ENCODE results near the gene CLPSL1. TPM values are rescaled to one million over a fixed set of nuclear protein-coding genes. Genes with fewer than 3 reads are reported as not detected.

The CLPSL1 gene
- total and polyA plus RNA-seq, 5 donors: not detected

DNA sequence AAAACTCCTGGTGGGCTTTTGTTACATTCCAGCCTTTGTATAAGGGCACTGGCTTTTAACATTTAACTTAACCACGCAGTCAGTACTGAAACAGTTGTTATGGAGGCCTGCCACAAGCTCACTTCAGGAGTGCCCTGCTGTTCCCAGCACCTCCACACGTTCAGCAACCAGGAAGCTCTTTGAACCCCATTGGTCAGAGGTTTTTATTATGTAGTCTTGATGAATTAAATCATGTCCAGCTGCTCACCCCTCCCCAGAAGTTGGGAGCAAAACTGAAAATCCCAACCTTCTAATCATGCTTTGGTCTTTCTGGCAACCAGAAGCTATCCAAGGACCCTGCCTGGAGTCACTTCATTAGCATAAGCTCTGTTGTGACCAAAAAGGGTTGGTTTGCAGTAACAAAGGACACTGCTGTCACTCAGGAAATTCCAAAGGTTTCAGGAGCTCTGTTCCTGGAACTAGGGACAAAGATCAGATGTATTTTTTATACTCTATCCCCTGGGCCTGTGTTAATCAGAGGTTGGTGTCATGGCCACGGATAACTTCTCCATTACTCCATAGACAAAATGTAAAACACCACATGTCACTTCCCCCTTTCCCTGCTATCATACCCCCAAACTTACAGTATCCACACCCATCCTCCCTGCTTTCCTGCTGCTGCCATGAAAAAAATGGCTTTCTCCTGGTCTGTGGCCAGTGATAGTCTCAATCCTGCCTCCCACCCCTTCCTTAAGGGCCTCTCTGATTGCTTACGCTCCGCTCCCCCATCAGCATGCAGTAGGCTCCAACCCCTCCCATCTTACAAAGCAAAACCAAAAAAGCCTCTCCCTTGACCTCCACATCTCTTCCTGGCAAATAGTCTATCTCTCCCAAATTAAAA is 40.9 kb upstream of the CLPSL1 start:
- intact Hi-C loops (cut with DNase I): loop anchor here in 2 of 4 donors (2.0 to 5.0 kb wide), 3 partner anchors 157 to 218 kb away; no protein-coding TSS in a partner anchor
- no peaks in the 10 kb centered on the region for H3K9me3 ChIP-seq (ENCODE audit: control insufficient read depth, low read length)
- peak overlapping the region; percentile 76 for H3K27ac ChIP-seq (ENCODE audit: low read length)
- DNase-seq (no peak), ATAC-seq (peak in 1 of 2 donors; percentile 39)
- H3K27me3 ChIP-seq (ENCODE audit: control insufficient read depth, insufficient read depth): no peaks in the 10 kb centered on the region
- H3K4me3 ChIP-seq (ENCODE audit: low read length): no peak overlapping the region
- H3K4me1 ChIP-seq (ENCODE audit: control insufficient read depth, insufficient read depth, low read length): peaks cover 4% of the 10 kb centered on the region
- 53% methylated on average over 5 of the region's 5 CpGs for WGBS

GRCh38 chr6:35742842-35743241 is 38.0 kb upstream of the CLPSL1 start:
- H3K4me3 ChIP-seq (ENCODE audit: low read length): no peak overlapping the region
- ATAC-seq: no peak
- WGBS: 58% methylated on average over 8 of the region's 8 CpGs
- H3K27ac ChIP-seq (ENCODE audit: low read length): no peak overlapping the region
- no peaks in the 10 kb centered on the region for H3K9me3 ChIP-seq (ENCODE audit: control insufficient read depth, low read length)
- no peaks in the 10 kb centered on the region for H3K4me1 ChIP-seq (ENCODE audit: control insufficient read depth, insufficient read depth, low read length)
- intact Hi-C loops (cut with DNase I): no loop called here
- H3K27me3 ChIP-seq (ENCODE audit: control insufficient read depth, insufficient read depth): no peaks in the 10 kb centered on the region
- no peak for DNase-seq

DNA sequence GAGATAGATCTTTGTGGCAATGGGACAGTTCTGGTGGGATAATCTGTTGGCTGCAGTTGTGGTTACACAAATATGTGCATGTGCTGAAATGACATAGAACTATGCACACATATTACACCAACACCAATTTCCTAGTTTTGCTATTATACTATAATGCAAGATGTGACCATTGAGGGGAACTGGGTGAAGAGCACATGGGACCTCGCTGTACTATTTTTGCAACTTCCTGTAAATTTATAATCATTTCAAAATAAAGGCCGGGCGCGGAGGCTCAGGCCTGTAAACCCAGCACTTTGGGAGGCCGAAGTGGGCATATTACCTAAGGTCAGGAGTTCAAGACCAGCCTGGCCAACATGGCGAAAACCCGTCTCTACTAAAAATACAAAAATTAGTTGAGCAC is 35.3 kb upstream of the CLPSL1 start:
- ATAC-seq (no peak), DNase-seq (no peak)
- no peaks in the 10 kb centered on the region for H3K9me3 ChIP-seq (ENCODE audit: control insufficient read depth, low read length)
- no peaks in the 10 kb centered on the region for H3K4me1 ChIP-seq (ENCODE audit: control insufficient read depth, insufficient read depth, low read length)
- intact Hi-C loops (cut with DNase I): no loop called here
- H3K4me3 ChIP-seq (ENCODE audit: low read length): no peak overlapping the region
- 86% methylated on average over 7 of the region's 7 CpGs for WGBS
- no peak overlapping the region for H3K27ac ChIP-seq (ENCODE audit: low read length)
- H3K27me3 ChIP-seq (ENCODE audit: control insufficient read depth, insufficient read depth): no peaks in the 10 kb centered on the region

DNA sequence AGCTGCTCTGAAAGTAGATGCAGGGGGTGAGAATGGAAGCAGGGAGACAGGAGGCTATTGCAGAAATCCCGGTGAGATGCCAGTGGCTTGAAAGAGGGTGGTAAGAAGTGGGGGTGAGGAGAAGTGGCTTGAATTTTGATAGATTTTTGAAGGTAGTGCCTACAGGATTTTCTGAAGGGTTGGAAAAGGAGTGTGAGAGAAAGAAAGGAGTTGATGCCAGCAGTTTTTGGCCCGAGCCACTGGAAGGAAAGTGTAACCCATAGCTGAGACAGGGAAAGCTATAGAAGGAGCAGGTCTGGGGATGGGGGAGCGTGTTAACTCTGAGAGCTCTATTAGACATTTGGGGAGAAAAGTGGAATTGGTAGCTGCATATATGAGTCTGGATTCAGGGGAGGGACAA is 34.3 kb upstream of the CLPSL1 start:
- Histone ChIP-seq H3K27me3 (ENCODE audit: control insufficient read depth, insufficient read depth) (no peaks in the 10 kb centered on the region), H3K4me3 (ENCODE audit: low read length) (no peak overlapping the region), H3K4me1 (ENCODE audit: control insufficient read depth, insufficient read depth, low read length) (no peaks in the 10 kb centered on the region), H3K27ac (ENCODE audit: low read length) (no peak overlapping the region), H3K9me3 (ENCODE audit: control insufficient read depth, low read length) (no peaks in the 10 kb centered on the region)
- 83% methylated on average over 3 of the region's 3 CpGs for WGBS
- intact Hi-C loops (cut with DNase I): no loop called here
- DNase-seq (no peak), ATAC-seq (no peak)

DNA sequence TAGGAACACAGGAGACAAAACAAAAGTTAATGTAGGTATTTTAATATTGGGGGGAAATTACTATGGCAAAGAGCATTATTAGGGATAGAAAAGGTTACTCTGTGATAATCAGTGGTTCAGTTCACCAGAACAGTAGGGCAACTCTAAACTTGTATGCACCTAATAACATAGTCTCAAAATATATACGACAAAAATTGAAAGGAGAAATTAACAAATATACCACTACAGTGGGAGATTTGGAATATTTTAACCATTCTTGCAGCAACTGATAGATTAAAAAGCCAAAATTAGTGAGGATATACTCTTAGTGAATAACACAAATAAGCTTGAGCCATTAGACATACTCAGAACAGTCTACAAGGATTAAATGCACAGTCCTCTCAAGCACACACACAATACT is 32.9 kb upstream of the CLPSL1 start:
- Histone ChIP-seq H3K27me3 (ENCODE audit: control insufficient read depth, insufficient read depth) (no peaks in the 10 kb centered on the region), H3K4me3 (ENCODE audit: low read length) (no peak overlapping the region), H3K9me3 (ENCODE audit: control insufficient read depth, low read length) (no peaks in the 10 kb centered on the region), H3K4me1 (ENCODE audit: control insufficient read depth, insufficient read depth, low read length) (no peaks in the 10 kb centered on the region), H3K27ac (ENCODE audit: low read length) (no peak overlapping the region)
- DNase-seq (no peak), ATAC-seq (no peak)
- 93% methylated on average over 1 of the region's 1 CpG for WGBS
- intact Hi-C loops (cut with DNase I): no loop called here

DNA sequence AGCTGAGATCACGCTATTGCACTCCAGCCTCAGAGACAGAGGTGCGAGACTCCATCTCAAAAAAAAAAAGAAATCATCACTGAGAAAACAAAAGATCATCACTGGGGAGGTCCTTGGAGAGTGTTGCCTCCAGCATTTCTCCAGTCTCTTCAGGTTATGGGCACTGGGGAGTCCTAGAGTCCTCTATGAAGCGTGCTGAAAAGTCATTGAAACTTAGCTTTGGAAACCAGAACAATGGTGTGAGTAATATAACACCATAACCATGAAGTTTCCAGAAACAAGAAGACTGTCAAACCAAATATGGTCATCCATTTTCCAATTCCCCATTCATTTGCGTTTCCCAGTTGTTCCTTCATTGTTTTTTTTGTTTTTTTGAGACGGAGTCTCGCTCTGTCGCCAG is 30.3 kb upstream of the CLPSL1 start:
- WGBS: 89% methylated on average over 7 of the region's 7 CpGs
- intact Hi-C loops (cut with DNase I): no loop called here
- Histone ChIP-seq H3K9me3 (ENCODE audit: control insufficient read depth, low read length) (no peaks in the 10 kb centered on the region), H3K4me1 (ENCODE audit: control insufficient read depth, insufficient read depth, low read length) (no peaks in the 10 kb centered on the region), H3K27me3 (ENCODE audit: control insufficient read depth, insufficient read depth) (no peaks in the 10 kb centered on the region), H3K27ac (ENCODE audit: low read length) (no peak overlapping the region), H3K4me3 (ENCODE audit: low read length) (no peak overlapping the region)
- ATAC-seq (no peak), DNase-seq (no peak)

DNA sequence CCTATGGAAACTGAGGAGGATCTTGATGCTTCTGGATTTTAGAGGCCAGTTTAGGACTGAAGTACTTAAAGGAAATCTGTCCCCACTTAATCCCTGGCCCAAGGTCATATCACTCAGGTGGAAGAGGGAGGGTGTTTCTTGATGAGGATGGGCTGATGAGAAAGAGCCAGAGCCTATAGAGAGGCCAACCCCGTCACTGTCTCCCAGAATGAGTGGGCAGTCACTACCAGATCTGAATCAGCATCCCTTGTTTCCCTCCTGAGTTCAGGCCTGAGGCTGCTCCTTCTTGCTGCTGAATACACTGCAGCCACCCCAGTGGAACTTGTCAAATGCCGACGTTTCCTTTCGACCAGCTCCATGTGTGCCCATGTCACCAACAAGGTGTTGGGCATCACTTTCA is 29.2 kb upstream of the CLPSL1 start:
- intact Hi-C loops (cut with DNase I): no loop called here
- no peaks in the 10 kb centered on the region for H3K27me3 ChIP-seq (ENCODE audit: control insufficient read depth, insufficient read depth)
- no peak overlapping the region for H3K27ac ChIP-seq (ENCODE audit: low read length)
- no peak overlapping the region for H3K4me3 ChIP-seq (ENCODE audit: low read length)
- WGBS: 65% methylated on average over 4 of the region's 4 CpGs
- DNase-seq (no peak), ATAC-seq (no peak)
- no peaks in the 10 kb centered on the region for H3K9me3 ChIP-seq (ENCODE audit: control insufficient read depth, low read length)
- no peaks in the 10 kb centered on the region for H3K4me1 ChIP-seq (ENCODE audit: control insufficient read depth, insufficient read depth, low read length)

DNA sequence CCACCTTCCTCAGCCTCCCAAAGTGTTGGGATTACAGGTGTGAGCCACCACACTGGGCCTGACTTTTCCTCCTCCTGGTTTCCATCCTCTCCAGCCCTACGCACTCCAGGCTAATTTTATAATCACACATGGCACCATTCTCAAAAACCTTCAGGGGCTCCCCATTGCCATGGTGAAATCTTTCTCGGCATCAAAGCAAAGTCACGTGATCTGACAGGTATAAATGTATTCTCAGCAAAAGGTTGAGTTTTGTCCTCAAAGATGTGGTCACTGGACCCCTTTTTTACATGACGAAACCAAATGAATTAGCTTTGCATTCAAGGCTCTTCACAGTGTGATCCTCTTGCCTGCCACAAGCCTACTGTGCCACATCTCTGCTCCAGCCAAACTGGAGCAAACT is 28.5 kb upstream of the CLPSL1 start:
- H3K27ac ChIP-seq (ENCODE audit: low read length): no peak overlapping the region
- WGBS: 94% methylated on average over 4 of the region's 4 CpGs
- H3K4me3 ChIP-seq (ENCODE audit: low read length): no peak overlapping the region
- no peak for DNase-seq
- no peaks in the 10 kb centered on the region for H3K4me1 ChIP-seq (ENCODE audit: control insufficient read depth, insufficient read depth, low read length)
- intact Hi-C loops (cut with DNase I): no loop called here
- ATAC-seq: no peak
- H3K9me3 ChIP-seq (ENCODE audit: control insufficient read depth, low read length): no peaks in the 10 kb centered on the region
- H3K27me3 ChIP-seq (ENCODE audit: control insufficient read depth, insufficient read depth): no peaks in the 10 kb centered on the region

DNA sequence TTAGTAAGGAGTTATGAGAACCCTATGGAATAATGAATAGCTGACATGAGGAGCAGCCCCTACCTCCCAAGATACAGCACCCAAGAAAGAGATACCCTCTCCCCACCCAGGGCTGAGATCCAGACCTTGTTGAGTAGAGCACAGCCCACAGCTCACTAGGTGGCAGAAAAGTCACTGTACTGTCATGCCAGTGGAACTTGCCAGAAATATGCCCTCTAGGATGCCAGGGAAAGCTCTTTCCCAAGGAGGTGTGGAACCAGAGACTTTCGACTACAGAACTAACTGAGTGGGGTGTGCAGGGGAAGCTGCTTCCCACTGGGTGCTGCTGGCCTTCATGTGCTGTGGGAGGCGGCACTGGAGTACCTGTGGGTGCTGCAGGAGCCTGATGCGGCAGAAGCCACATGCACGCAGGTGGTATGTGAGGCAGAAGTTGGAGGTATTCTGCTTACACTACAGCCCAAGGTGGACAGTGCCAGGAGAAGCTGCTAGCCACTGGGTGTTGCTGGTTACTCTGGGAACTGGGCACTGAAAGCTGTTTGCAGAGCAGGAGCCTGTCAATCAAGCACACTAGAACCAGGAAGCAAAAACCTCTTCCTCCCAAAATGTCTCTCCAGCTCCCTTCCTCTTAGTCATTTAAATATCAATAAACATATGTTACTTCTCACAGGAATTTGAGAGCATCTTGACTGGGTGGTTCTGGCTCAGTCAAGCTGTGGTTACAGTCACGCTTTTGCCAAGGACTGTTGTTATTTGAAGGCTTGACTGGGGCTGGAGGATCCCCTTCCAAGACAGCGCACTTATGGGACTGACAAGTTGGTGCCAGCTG is 26.2 kb upstream of the CLPSL1 start:
- Histone ChIP-seq H3K4me3 (ENCODE audit: low read length) (no peak overlapping the region), H3K9me3 (ENCODE audit: control insufficient read depth, low read length) (no peaks in the 10 kb centered on the region), H3K4me1 (ENCODE audit: control insufficient read depth, insufficient read depth, low read length) (no peaks in the 10 kb centered on the region), H3K27me3 (ENCODE audit: control insufficient read depth, insufficient read depth) (no peaks in the 10 kb centered on the region), H3K27ac (ENCODE audit: low read length) (no peak overlapping the region)
- WGBS: 75% methylated on average over 6 of the region's 6 CpGs
- peak; percentile 38 to 42 for ATAC-seq
- no peak for DNase-seq
- intact Hi-C loops (cut with DNase I): loop anchor here in 1 of 4 donors (5.0 kb wide), 1 partner anchor 232 kb away; no protein-coding TSS in a partner anchor

DNA sequence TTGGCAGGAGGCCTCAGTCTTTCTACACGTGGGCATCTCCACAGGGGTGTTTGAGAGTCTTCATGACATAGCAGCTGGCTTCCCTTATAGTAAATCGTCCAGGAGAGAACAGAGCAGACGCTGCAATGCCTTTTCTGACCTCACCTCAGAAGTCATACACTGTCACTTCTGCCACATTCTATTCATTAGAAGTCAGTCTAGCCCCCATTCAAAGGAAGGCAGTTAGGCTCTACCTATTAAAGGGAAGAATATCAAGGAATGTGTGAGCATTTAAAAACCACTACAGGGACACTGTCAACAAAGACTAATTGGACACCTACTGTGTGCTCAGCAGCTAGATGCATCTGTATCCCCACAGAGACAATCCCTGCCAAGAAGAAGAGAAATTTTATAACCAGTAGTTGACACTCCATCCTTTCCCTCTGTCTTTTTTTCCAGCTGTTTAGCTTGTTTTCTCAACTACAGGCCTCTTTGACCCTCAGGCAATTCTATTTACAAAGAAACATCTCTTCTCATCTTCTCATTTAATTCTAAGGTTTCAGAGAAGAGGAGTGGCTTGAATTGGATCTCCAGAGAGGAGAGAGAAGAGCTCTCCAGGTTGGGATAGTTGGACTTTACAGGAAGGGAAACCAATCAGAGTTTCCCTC is 25.4 kb upstream of the CLPSL1 start:
- ATAC-seq (no peak), DNase-seq (no peak)
- H3K4me1 ChIP-seq (ENCODE audit: control insufficient read depth, insufficient read depth, low read length): no peaks in the 10 kb centered on the region
- H3K4me3 ChIP-seq (ENCODE audit: low read length): no peak overlapping the region
- no peak overlapping the region for H3K27ac ChIP-seq (ENCODE audit: low read length)
- no peaks in the 10 kb centered on the region for H3K27me3 ChIP-seq (ENCODE audit: control insufficient read depth, insufficient read depth)
- 39% methylated on average over 3 of the region's 3 CpGs for WGBS
- no peaks in the 10 kb centered on the region for H3K9me3 ChIP-seq (ENCODE audit: control insufficient read depth, low read length)
- intact Hi-C loops (cut with DNase I): loop anchor here in 1 of 4 donors (5.0 kb wide), 1 partner anchor 233 kb away; no protein-coding TSS in a partner anchor

Measured in right cardiac atrium (tissue), 5 donors.